GM12874 (cell line): Measurements from ENCODE around the gene RHBDD2.

Experiments
- CTCF ChIP-seq: IDR thresholded peaks from 2 replicates; pipeline ENCODE4 v1.5.1; 2011; ENCODE audit warnings: low read depth, mild to moderate bottlenecking, control low read depth, low read length, moderate library complexity; ENCODE audit not compliant: insufficient read depth

Gene RHBDD2

GRCh38 chr7:75914169-75914654 lies 35.4 kb downstream of the RHBDD2 start:
- TF ChIP-seq CTCF: no peak

- no peak for TF ChIP-seq CTCF
These were observed 36.0 kb downstream of the RHBDD2 start, which contains the start of gene POR for GRCh38 chr7:75914655-75915415. Gene POR (plus strand): TSS chr7:75915155. CDS start chr7:75954002, 38,847 bp downstream.

- TF ChIP-seq CTCF: no peak
These were observed 36.8 kb downstream of the RHBDD2 start for GRCh38 chr7:75915416-75916156.

GRCh38 chr7:75916259-75916658 lies 37.4 kb downstream of the RHBDD2 start:
- no peak for TF ChIP-seq CTCF

- TF ChIP-seq CTCF: no peak
These were observed 38.1 kb downstream of the RHBDD2 start for GRCh38 chr7:75916685-75917634.

GRCh38 chr7:75920431-75921161 lies 41.8 kb downstream of the RHBDD2 start:
- no peak for TF ChIP-seq CTCF
